ENCODE measurements around the gene ALKBH2.

Gene ALKBH2

GRCh38 chr12:109113661-109114321, 20.5 kb upstream of the ALKBH2 start:
- no peak for DNase-seq

GRCh38 chr12:109112720-109113465, 19.6 kb upstream of the ALKBH2 start:
- DNase-seq: no peak

GRCh38 chr12:109110988-109111495, 17.8 kb upstream of the ALKBH2 start:
- no peak for DNase-seq

GRCh38 chr12:109109746-109110350, 16.6 kb upstream of the ALKBH2 start:
- no peak for DNase-seq

- no peak for DNase-seq
These were observed 11.9 kb upstream of the ALKBH2 start for GRCh38 chr12:109105176-109105575.

- DNase-seq: no peak
These were observed 9.2 kb upstream of the ALKBH2 start for GRCh38 chr12:109102491-109102890.

GRCh38 chr12:109100741-109101140, 7.5 kb upstream of the ALKBH2 start:
- no peak for DNase-seq

GRCh38 chr12:109099431-109100020, 6.3 kb upstream of the ALKBH2 start:
- DNase-seq: no peak

- no peak for DNase-seq
These were observed 5.4 kb upstream of the ALKBH2 start for GRCh38 chr12:109098651-109099050.

GRCh38 chr12:109098183-109098604, 4.9 kb upstream of the ALKBH2 start:
- DNase-seq: no peak

- peak; percentile 88 for DNase-seq
These were observed 4.3 kb upstream of the ALKBH2 start, which contains the start of gene UNG for GRCh38 chr12:109097435-109098182. Gene UNG, plus strand, starts transcription at chr12:109097597. Its CDS starts 83 bp downstream, at chr12:109097680.

GRCh38 chr12:109097140-109097434, 3.8 kb upstream of the ALKBH2 start:
- no peak for DNase-seq

- DNase-seq: no peak
These were observed 713 bp downstream of the ALKBH2 start for GRCh38 chr12:109092497-109093021.

- DNase-seq: no peak
These were observed 3.6 kb downstream of the ALKBH2 start for GRCh38 chr12:109089683-109090082.

GRCh38 chr12:109088818-109089217, 4.5 kb downstream of the ALKBH2 start:
- DNase-seq: no peak

GRCh38 chr12:109087250-109087649, 6.0 kb downstream of the ALKBH2 start:
- DNase-seq: no peak

GRCh38 chr12:109085590-109085989, 7.7 kb downstream of the ALKBH2 start:
- no peak for DNase-seq

GRCh38 chr12:109084425-109084824, 8.8 kb downstream of the ALKBH2 start:
- no peak for DNase-seq

- DNase-seq: no peak
These were observed 10.5 kb downstream of the ALKBH2 start for GRCh38 chr12:109082751-109083150.

- DNase-seq: no peak
These were observed 18.4 kb downstream of the ALKBH2 start for GRCh38 chr12:109074866-109075265.

GRCh38 chr12:109069307-109070271, 23.7 kb downstream of the ALKBH2 start:
- DNase-seq: no peak

All from NK-92 treated with Interleukin-12 subunit alpha and Interleukin-12 subunit beta, amount 100 ng/mL, for 24 hours (cell line).